ENCODE data around the gene LEPROT.
A peak's percentile ranks its signal among the peaks of the same experiment; 100 is the strongest.

LEPROT gene

GRCh38 chr1:65429806-65430205 is 9.3 kb downstream of the LEPROT start:
- peaks cover 13 to 90% of the 10 kb centered on the region in 2 experiments for H3K36me3 ChIP-seq (ENCODE audit: control insufficient read depth in 1 of 2, insufficient read depth in 2 of 2, low read depth in 1 of 2, low read length in 2 of 2)
- H2AK5ac ChIP-seq (ENCODE audit: low read length, severe bottlenecking) = no peak overlapping the region
- H2BK15ac ChIP-seq (ENCODE audit: low read depth, poor library complexity, severe bottlenecking) = no peak overlapping the region
- peak overlapping the region; percentile 86 for H3K27ac ChIP-seq (ENCODE audit: low read length, poor library complexity, severe bottlenecking)
- H3K79me1 ChIP-seq (replicated peaks; ENCODE audit: low read length, poor library complexity, severe bottlenecking) = peaks cover 11% of the 10 kb centered on the region
- H2BK12ac ChIP-seq (ENCODE audit: low read length in 2 of 2) = no peak overlapping the region
- H3K4ac ChIP-seq (ENCODE audit: low read depth in 1 of 2, low read length in 2 of 2) = no peak overlapping the region
- peak overlapping the region; percentile 79 for H2BK5ac ChIP-seq (ENCODE audit: low read depth, low read length, poor library complexity, severe bottlenecking)
- peak overlapping the region; percentile 19 for H3K4me2 ChIP-seq (ENCODE audit: low read length, poor library complexity, severe bottlenecking)
- peak overlapping the region; percentile 59 for H3K9ac ChIP-seq (ENCODE audit: low read length)
- no peak overlapping the region for H4K8ac ChIP-seq (ENCODE audit: low read length)
- 21% methylated on average over 7 of the region's 7 CpGs for WGBS
- no peak overlapping the region for H3K4me3 ChIP-seq (ENCODE audit: insufficient read depth in 1 of 2, low read depth in 1 of 2, low read length in 2 of 2)
- no peak overlapping the region for H2AFZ ChIP-seq (ENCODE audit: low read depth, low read length)
- no peak overlapping the region for H2BK120ac ChIP-seq (ENCODE audit: low read depth, low read length)
- H3K18ac ChIP-seq (ENCODE audit: low read depth in 1 of 2, low read length in 2 of 2) = no peak overlapping the region
- peaks cover 5% of the 10 kb centered on the region for H3K4me1 ChIP-seq (ENCODE audit: control insufficient read depth, insufficient read depth, low read depth, low read length)
- no peaks in the 10 kb centered on the region for H3K9me3 ChIP-seq (ENCODE audit: control insufficient read depth, low read length)
- no peak overlapping the region for H3K23ac ChIP-seq (ENCODE audit: low read length in 2 of 2)
- no peak overlapping the region for H4K91ac ChIP-seq (ENCODE audit: low read length)
- DNase-seq = peak; percentile 74
- H3K27me3 ChIP-seq (ENCODE audit: control insufficient read depth in 1 of 2, insufficient read depth in 1 of 2, low read length in 2 of 2) = no peaks in the 10 kb centered on the region
- no peak overlapping the region for H3K14ac ChIP-seq (ENCODE audit: low read length in 2 of 2)

GRCh38 chr1:65431111-65431705 is 10.7 kb downstream of the LEPROT start:
- Histone ChIP-seq H3K18ac (ENCODE audit: low read depth in 1 of 2, low read length in 2 of 2) (no peak overlapping the region), H3K14ac (ENCODE audit: low read length in 2 of 2) (no peak overlapping the region), H2BK12ac (ENCODE audit: low read length in 2 of 2) (no peak overlapping the region), H3K4me1 (ENCODE audit: control insufficient read depth, insufficient read depth, low read depth, low read length) (peaks cover 4% of the 10 kb centered on the region), H3K9ac (ENCODE audit: low read length) (peak overlapping the region; percentile 59), H3K36me3 (ENCODE audit: control insufficient read depth in 1 of 2, insufficient read depth in 2 of 2, low read depth in 1 of 2, low read length in 2 of 2) (peaks cover 13 to 81% of the 10 kb centered on the region in 2 experiments), H4K91ac (ENCODE audit: low read length) (no peak overlapping the region), H2AK5ac (ENCODE audit: low read length, severe bottlenecking) (no peak overlapping the region), H3K27ac (ENCODE audit: low read length, poor library complexity, severe bottlenecking) (peak overlapping the region; percentile 27), H3K4ac (ENCODE audit: low read depth in 1 of 2, low read length in 2 of 2) (no peak overlapping the region), H2BK120ac (ENCODE audit: low read depth, low read length) (no peak overlapping the region), H2BK15ac (ENCODE audit: low read depth, poor library complexity, severe bottlenecking) (no peak overlapping the region), H2AFZ (ENCODE audit: low read depth, low read length) (no peak overlapping the region), H3K4me2 (ENCODE audit: low read length, poor library complexity, severe bottlenecking) (no peak overlapping the region), H3K27me3 (ENCODE audit: control insufficient read depth in 1 of 2, insufficient read depth in 1 of 2, low read length in 2 of 2) (no peaks in the 10 kb centered on the region), H3K9me3 (ENCODE audit: control insufficient read depth, low read length) (no peaks in the 10 kb centered on the region), H4K8ac (ENCODE audit: low read length) (no peak overlapping the region), H2BK5ac (ENCODE audit: low read depth, low read length, poor library complexity, severe bottlenecking) (no peak overlapping the region), H3K23ac (ENCODE audit: low read length in 2 of 2) (no peak overlapping the region), H3K79me1 (replicated peaks; ENCODE audit: low read length, poor library complexity, severe bottlenecking) (peaks cover 12% of the 10 kb centered on the region), H3K4me3 (ENCODE audit: insufficient read depth in 1 of 2, low read depth in 1 of 2, low read length in 2 of 2) (no peak overlapping the region)
- DNase-seq = peak; percentile 63
- WGBS = no CpG with 5 or more reads among the region's 1 CpG

- no peak overlapping the region for H3K18ac ChIP-seq (ENCODE audit: low read depth in 1 of 2, low read length in 2 of 2)
- no peak overlapping the region for H3K4ac ChIP-seq (ENCODE audit: low read depth in 1 of 2, low read length in 2 of 2)
- H3K9me3 ChIP-seq (ENCODE audit: control insufficient read depth, low read length) = no peaks in the 10 kb centered on the region
- peaks cover 14% of the 10 kb centered on the region for H3K79me1 ChIP-seq (replicated peaks; ENCODE audit: low read length, poor library complexity, severe bottlenecking)
- no peak overlapping the region for H3K27ac ChIP-seq (ENCODE audit: low read length, poor library complexity, severe bottlenecking)
- no peak overlapping the region for H3K4me2 ChIP-seq (ENCODE audit: low read length, poor library complexity, severe bottlenecking)
- no peak overlapping the region for H2AFZ ChIP-seq (ENCODE audit: low read depth, low read length)
- H3K36me3 ChIP-seq (ENCODE audit: control insufficient read depth in 1 of 2, insufficient read depth in 2 of 2, low read depth in 1 of 2, low read length in 2 of 2) = peaks cover 12 to 76% of the 10 kb centered on the region in 2 experiments
- DNase-seq = no peak
- no peak overlapping the region for H3K23ac ChIP-seq (ENCODE audit: low read length in 2 of 2)
- H3K14ac ChIP-seq (ENCODE audit: low read length in 2 of 2) = no peak overlapping the region
- no peak overlapping the region for H2BK15ac ChIP-seq (ENCODE audit: low read depth, poor library complexity, severe bottlenecking)
- H2AK5ac ChIP-seq (ENCODE audit: low read length, severe bottlenecking) = no peak overlapping the region
- WGBS = 83% methylated on average over 7 of the region's 8 CpGs
- no peak overlapping the region for H3K9ac ChIP-seq (ENCODE audit: low read length)
- no peaks in the 10 kb centered on the region for H3K27me3 ChIP-seq (ENCODE audit: control insufficient read depth in 1 of 2, insufficient read depth in 1 of 2, low read length in 2 of 2)
- no peak overlapping the region for H2BK5ac ChIP-seq (ENCODE audit: low read depth, low read length, poor library complexity, severe bottlenecking)
- H2BK12ac ChIP-seq (ENCODE audit: low read length in 2 of 2) = no peak overlapping the region
- no peak overlapping the region for H2BK120ac ChIP-seq (ENCODE audit: low read depth, low read length)
- no peak overlapping the region for H3K4me3 ChIP-seq (ENCODE audit: insufficient read depth in 1 of 2, low read depth in 1 of 2, low read length in 2 of 2)
- H4K8ac ChIP-seq (ENCODE audit: low read length) = no peak overlapping the region
- H4K91ac ChIP-seq (ENCODE audit: low read length) = no peak overlapping the region
- peaks cover 4% of the 10 kb centered on the region for H3K4me1 ChIP-seq (ENCODE audit: control insufficient read depth, insufficient read depth, low read depth, low read length)
Observed at GRCh38 chr1:65432918-65433317, 12.4 kb downstream of the LEPROT start.

- H4K8ac ChIP-seq (ENCODE audit: low read length) = no peak overlapping the region
- WGBS = no CpG with 5 or more reads among the region's 1 CpG
Observed at GRCh38 chr1:65434255-65434654, 13.8 kb downstream of the LEPROT start.

More at GRCh38 chr1:65434255-65434654, 13.8 kb downstream of the LEPROT start:
- Histone ChIP-seq H3K36me3 (ENCODE audit: control insufficient read depth in 1 of 2, insufficient read depth in 2 of 2, low read depth in 1 of 2, low read length in 2 of 2) (peaks cover 10 to 62% of the 10 kb centered on the region in 2 experiments), H3K4me1 (ENCODE audit: control insufficient read depth, insufficient read depth, low read depth, low read length) (peaks cover 2% of the 10 kb centered on the region), H3K27me3 (ENCODE audit: control insufficient read depth in 1 of 2, insufficient read depth in 1 of 2, low read length in 2 of 2) (no peaks in the 10 kb centered on the region), H3K23ac (ENCODE audit: low read length in 2 of 2) (no peak overlapping the region), H3K79me1 (replicated peaks; ENCODE audit: low read length, poor library complexity, severe bottlenecking) (peaks cover 14% of the 10 kb centered on the region), H2AFZ (ENCODE audit: low read depth, low read length) (no peak overlapping the region), H3K4ac (ENCODE audit: low read depth in 1 of 2, low read length in 2 of 2) (no peak overlapping the region), H2BK12ac (ENCODE audit: low read length in 2 of 2) (no peak overlapping the region), H3K4me3 (ENCODE audit: insufficient read depth in 1 of 2, low read depth in 1 of 2, low read length in 2 of 2) (no peak overlapping the region), H3K18ac (ENCODE audit: low read depth in 1 of 2, low read length in 2 of 2) (no peak overlapping the region), H3K14ac (ENCODE audit: low read length in 2 of 2) (no peak overlapping the region), H3K9ac (ENCODE audit: low read length) (no peak overlapping the region), H2BK120ac (ENCODE audit: low read depth, low read length) (no peak overlapping the region), H3K27ac (ENCODE audit: low read length, poor library complexity, severe bottlenecking) (peak overlapping the region; percentile 13), H3K9me3 (ENCODE audit: control insufficient read depth, low read length) (no peaks in the 10 kb centered on the region), H2BK5ac (ENCODE audit: low read depth, low read length, poor library complexity, severe bottlenecking) (no peak overlapping the region), H2BK15ac (ENCODE audit: low read depth, poor library complexity, severe bottlenecking) (no peak overlapping the region), H3K4me2 (ENCODE audit: low read length, poor library complexity, severe bottlenecking) (no peak overlapping the region), H4K91ac (ENCODE audit: low read length) (no peak overlapping the region), H2AK5ac (ENCODE audit: low read length, severe bottlenecking) (no peak overlapping the region)
- DNase-seq = no peak
